Measurements from ENCODE around the gene PDCD6IP. TPM values are rescaled to one million over a fixed set of nuclear protein-coding genes. Genes with fewer than 3 reads are reported as not detected.
A peak's percentile ranks its signal among the peaks of the same experiment; 100 is the strongest.

PDCD6IP gene
- total RNA-seq, 1 donor from 2014 or later = 51.7 TPM

- H3K9ac ChIP-seq (ENCODE audit: low read depth in 1 of 3, low read length in 3 of 3) = no peak overlapping the region
- no peak overlapping the region for H3K4me3 ChIP-seq (ENCODE audit: low read length in 3 of 3)
- no peaks in the 10 kb centered on the region for H3K27me3 ChIP-seq (ENCODE audit: control insufficient read depth in 3 of 3, insufficient read depth in 3 of 3, low read length in 3 of 3)
- no peak overlapping the region for H3K27ac ChIP-seq (ENCODE audit: low read depth, low read length)
- H3K4me1 ChIP-seq (ENCODE audit: control insufficient read depth in 3 of 3, insufficient read depth in 3 of 3, low read length in 3 of 3) = no peaks in the 10 kb centered on the region
- H3K36me3 ChIP-seq (ENCODE audit: control insufficient read depth in 3 of 3, insufficient read depth in 3 of 3, low read length in 3 of 3) = peaks cover 11 to 20% (median 16%) of the 10 kb centered on the region in 3 donors
- H3K9me3 ChIP-seq (ENCODE audit: control insufficient read depth in 3 of 3, low read length in 3 of 3) = no peaks in the 10 kb centered on the region
Measured at GRCh38 chr3:33868309-33868708, 69.9 kb downstream of the PDCD6IP start.

DNA sequence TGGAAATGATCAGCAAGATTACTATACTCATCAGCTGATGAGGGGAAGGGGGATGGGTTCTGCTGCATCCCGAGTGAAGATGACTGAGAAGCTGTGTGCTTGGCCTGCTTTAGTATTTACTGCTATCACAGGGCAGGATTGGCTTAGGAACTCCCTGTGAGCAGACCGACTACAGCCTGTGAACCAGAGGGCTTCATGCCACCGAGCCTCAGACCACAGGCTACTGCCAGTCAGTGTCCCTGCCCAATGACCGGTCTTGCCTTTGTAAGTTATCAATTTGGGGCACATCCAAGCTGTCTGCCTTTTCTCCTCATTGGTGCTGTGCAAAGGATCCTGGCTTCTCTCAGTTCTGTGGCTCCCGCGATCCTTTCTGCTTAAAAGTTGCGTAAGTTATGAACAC, 71.5 kb downstream of the PDCD6IP start:
- Histone ChIP-seq H3K36me3 (ENCODE audit: control insufficient read depth in 3 of 3, insufficient read depth in 3 of 3, low read length in 3 of 3) (peaks cover 11 to 12% (median 11%) of the 10 kb centered on the region in 3 donors), H3K27me3 (ENCODE audit: control insufficient read depth in 3 of 3, insufficient read depth in 3 of 3, low read length in 3 of 3) (no peaks in the 10 kb centered on the region), H3K27ac (ENCODE audit: low read depth, low read length) (no peak overlapping the region), H3K4me3 (ENCODE audit: low read length in 3 of 3) (no peak overlapping the region), H3K4me1 (ENCODE audit: control insufficient read depth in 3 of 3, insufficient read depth in 3 of 3, low read length in 3 of 3) (no peaks in the 10 kb centered on the region), H3K9me3 (ENCODE audit: control insufficient read depth in 3 of 3, low read length in 3 of 3) (no peaks in the 10 kb centered on the region), H3K9ac (ENCODE audit: low read depth in 1 of 3, low read length in 3 of 3) (no peak overlapping the region)

- H3K9ac ChIP-seq (ENCODE audit: low read depth in 1 of 3, low read length in 3 of 3) = no peak overlapping the region
- no peak overlapping the region for H3K27ac ChIP-seq (ENCODE audit: low read depth, low read length)
- H3K27me3 ChIP-seq (ENCODE audit: control insufficient read depth in 3 of 3, insufficient read depth in 3 of 3, low read length in 3 of 3) = no peaks in the 10 kb centered on the region
- peaks cover 2 to 6% (median 4%) of the 10 kb centered on the region in 3 donors for H3K4me1 ChIP-seq (ENCODE audit: control insufficient read depth in 3 of 3, insufficient read depth in 3 of 3, low read length in 3 of 3)
- no peak overlapping the region for H3K4me3 ChIP-seq (ENCODE audit: low read length in 3 of 3)
- H3K36me3 ChIP-seq (ENCODE audit: control insufficient read depth in 3 of 3, insufficient read depth in 3 of 3, low read length in 3 of 3) = peaks cover 0 to 4% (median 3%) of the 10 kb centered on the region in 3 donors
- H3K9me3 ChIP-seq (ENCODE audit: control insufficient read depth in 3 of 3, low read length in 3 of 3) = no peaks in the 10 kb centered on the region
Measured at GRCh38 chr3:33874815-33875214, 76.4 kb downstream of the PDCD6IP start.

GRCh38 chr3:33875680-33876079, 77.2 kb downstream of the PDCD6IP start:
- no peak overlapping the region for H3K4me3 ChIP-seq (ENCODE audit: low read length in 3 of 3)
- no peak overlapping the region for H3K27ac ChIP-seq (ENCODE audit: low read depth, low read length)
- no peaks in the 10 kb centered on the region for H3K27me3 ChIP-seq (ENCODE audit: control insufficient read depth in 3 of 3, insufficient read depth in 3 of 3, low read length in 3 of 3)
- H3K9ac ChIP-seq (ENCODE audit: low read depth in 1 of 3, low read length in 3 of 3) = no peak overlapping the region
- H3K36me3 ChIP-seq (ENCODE audit: control insufficient read depth in 3 of 3, insufficient read depth in 3 of 3, low read length in 3 of 3) = no peaks in the 10 kb centered on the region
- H3K9me3 ChIP-seq (ENCODE audit: control insufficient read depth in 3 of 3, low read length in 3 of 3) = no peaks in the 10 kb centered on the region
- H3K4me1 ChIP-seq (ENCODE audit: control insufficient read depth in 3 of 3, insufficient read depth in 3 of 3, low read length in 3 of 3) = peaks cover 2 to 12% (median 4%) of the 10 kb centered on the region in 3 donors

DNA sequence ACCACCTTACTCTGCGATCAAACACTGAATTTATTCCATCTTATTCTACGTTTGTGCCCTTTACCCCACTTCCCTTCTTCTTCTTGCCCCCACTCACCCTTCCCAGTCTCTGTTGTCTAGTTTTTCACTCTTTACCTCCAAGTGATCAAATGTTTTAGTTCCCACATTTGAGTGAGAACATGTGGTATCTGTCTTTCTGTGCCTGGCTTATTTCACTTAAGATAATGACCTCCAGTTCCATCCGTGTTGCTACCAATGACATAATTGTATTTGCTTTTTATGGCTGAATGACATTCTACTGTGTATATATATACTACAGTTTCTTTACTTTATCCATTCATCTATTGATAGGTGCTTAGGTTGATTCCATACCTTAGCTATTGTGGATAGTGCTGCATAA, 78.8 kb downstream of the PDCD6IP start:
- Histone ChIP-seq H3K4me1 (ENCODE audit: control insufficient read depth in 3 of 3, insufficient read depth in 3 of 3, low read length in 3 of 3) (peaks cover 2 to 12% (median 4%) of the 10 kb centered on the region in 3 donors), H3K9ac (ENCODE audit: low read depth in 1 of 3, low read length in 3 of 3) (no peak overlapping the region), H3K4me3 (ENCODE audit: low read length in 3 of 3) (no peak overlapping the region), H3K9me3 (ENCODE audit: control insufficient read depth in 3 of 3, low read length in 3 of 3) (no peaks in the 10 kb centered on the region), H3K36me3 (ENCODE audit: control insufficient read depth in 3 of 3, insufficient read depth in 3 of 3, low read length in 3 of 3) (no peaks in the 10 kb centered on the region), H3K27ac (ENCODE audit: low read depth, low read length) (no peak overlapping the region), H3K27me3 (ENCODE audit: control insufficient read depth in 3 of 3, insufficient read depth in 3 of 3, low read length in 3 of 3) (no peaks in the 10 kb centered on the region)

DNA sequence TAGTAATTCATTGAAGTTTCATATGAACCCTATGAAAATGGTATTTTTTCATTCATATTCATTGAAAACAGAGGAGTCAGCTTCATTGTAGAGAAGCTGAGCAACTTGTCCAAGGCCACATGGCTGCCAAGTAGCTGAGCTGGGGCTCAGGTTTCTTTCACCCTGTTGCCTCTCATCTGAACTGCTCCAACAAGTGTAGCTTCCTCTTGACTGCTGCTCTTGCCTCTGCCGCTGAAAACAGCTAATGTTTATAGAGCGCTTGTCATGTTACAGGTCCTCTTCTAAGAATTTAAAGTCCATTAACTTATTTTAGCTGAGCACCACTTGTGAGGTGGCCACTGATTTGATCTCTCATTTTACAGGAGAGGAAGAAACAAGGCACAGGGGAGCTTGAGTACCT, 81.1 kb downstream of the PDCD6IP start:
- Histone ChIP-seq H3K9ac (ENCODE audit: low read depth in 1 of 3, low read length in 3 of 3) (no peak overlapping the region), H3K27ac (ENCODE audit: low read depth, low read length) (no peak overlapping the region), H3K9me3 (ENCODE audit: control insufficient read depth in 3 of 3, low read length in 3 of 3) (no peaks in the 10 kb centered on the region), H3K36me3 (ENCODE audit: control insufficient read depth in 3 of 3, insufficient read depth in 3 of 3, low read length in 3 of 3) (no peaks in the 10 kb centered on the region), H3K4me3 (ENCODE audit: low read length in 3 of 3) (no peak overlapping the region), H3K27me3 (ENCODE audit: control insufficient read depth in 3 of 3, insufficient read depth in 3 of 3, low read length in 3 of 3) (no peaks in the 10 kb centered on the region), H3K4me1 (ENCODE audit: control insufficient read depth in 3 of 3, insufficient read depth in 3 of 3, low read length in 3 of 3) (peaks cover 9 to 23% (median 15%) of the 10 kb centered on the region in 3 donors)

DNA sequence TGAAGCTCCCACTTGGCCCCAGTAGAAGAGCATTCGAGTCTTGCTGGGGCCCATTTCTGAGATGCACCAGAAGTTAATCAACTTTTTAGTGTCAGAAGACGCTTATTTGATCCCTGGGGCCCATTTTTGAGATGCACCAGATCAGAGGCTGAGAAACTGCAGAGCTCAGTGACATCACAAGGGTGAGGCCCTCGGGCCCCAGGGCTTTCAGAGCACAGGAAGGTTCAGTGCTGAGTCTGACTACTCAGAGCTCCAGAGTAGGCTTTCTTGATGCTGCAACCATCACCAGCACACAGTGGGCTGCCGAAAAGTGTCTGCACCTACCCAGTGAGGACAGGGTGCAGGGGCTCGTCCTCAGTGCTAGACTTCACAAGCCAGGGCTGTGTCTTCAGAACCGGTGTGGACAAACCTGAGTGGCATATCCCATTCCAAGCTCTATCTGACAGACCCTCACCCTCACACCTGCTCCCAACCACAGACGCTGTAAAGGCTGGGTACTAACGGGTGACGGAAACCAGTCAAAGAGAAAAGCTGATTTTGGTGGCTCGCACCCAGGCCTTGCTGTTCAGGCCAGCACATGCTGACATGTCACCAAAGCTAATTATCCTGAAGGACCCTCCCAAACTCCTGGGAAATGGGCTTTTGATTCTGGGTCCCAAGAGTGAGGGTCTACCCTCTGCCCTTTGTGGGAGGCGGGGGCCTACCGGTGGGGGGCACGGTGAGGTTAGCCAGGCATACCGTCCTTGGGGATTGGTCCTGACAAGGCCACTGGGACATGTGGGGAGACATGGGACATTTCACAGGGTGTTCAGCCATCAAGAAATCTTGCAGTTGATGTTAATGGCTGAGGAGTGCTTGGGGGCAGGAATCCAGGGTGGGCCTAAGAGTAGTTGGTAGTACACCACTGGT, 83.0 kb downstream of the PDCD6IP start:
- Histone ChIP-seq H3K9ac (ENCODE audit: low read depth in 1 of 3, low read length in 3 of 3) (no peak overlapping the region), H3K36me3 (ENCODE audit: control insufficient read depth in 3 of 3, insufficient read depth in 3 of 3, low read length in 3 of 3) (no peaks in the 10 kb centered on the region), H3K27me3 (ENCODE audit: control insufficient read depth in 3 of 3, insufficient read depth in 3 of 3, low read length in 3 of 3) (no peaks in the 10 kb centered on the region), H3K9me3 (ENCODE audit: control insufficient read depth in 3 of 3, low read length in 3 of 3) (no peaks in the 10 kb centered on the region), H3K4me3 (ENCODE audit: low read length in 3 of 3) (no peak overlapping the region), H3K27ac (ENCODE audit: low read depth, low read length) (no peak overlapping the region), H3K4me1 (ENCODE audit: control insufficient read depth in 3 of 3, insufficient read depth in 3 of 3, low read length in 3 of 3) (peaks cover 9 to 27% (median 15%) of the 10 kb centered on the region in 3 donors)

GRCh38 chr3:33882296-33882695, 83.9 kb downstream of the PDCD6IP start:
- Histone ChIP-seq H3K27ac (ENCODE audit: low read depth, low read length) (no peak overlapping the region), H3K4me3 (ENCODE audit: low read length in 3 of 3) (no peak overlapping the region), H3K4me1 (ENCODE audit: control insufficient read depth in 3 of 3, insufficient read depth in 3 of 3, low read length in 3 of 3) (peaks cover 9 to 27% (median 15%) of the 10 kb centered on the region in 3 donors), H3K9ac (ENCODE audit: low read depth in 1 of 3, low read length in 3 of 3) (no peak overlapping the region), H3K9me3 (ENCODE audit: control insufficient read depth in 3 of 3, low read length in 3 of 3) (no peaks in the 10 kb centered on the region), H3K27me3 (ENCODE audit: control insufficient read depth in 3 of 3, insufficient read depth in 3 of 3, low read length in 3 of 3) (no peaks in the 10 kb centered on the region), H3K36me3 (ENCODE audit: control insufficient read depth in 3 of 3, insufficient read depth in 3 of 3, low read length in 3 of 3) (no peaks in the 10 kb centered on the region)

DNA sequence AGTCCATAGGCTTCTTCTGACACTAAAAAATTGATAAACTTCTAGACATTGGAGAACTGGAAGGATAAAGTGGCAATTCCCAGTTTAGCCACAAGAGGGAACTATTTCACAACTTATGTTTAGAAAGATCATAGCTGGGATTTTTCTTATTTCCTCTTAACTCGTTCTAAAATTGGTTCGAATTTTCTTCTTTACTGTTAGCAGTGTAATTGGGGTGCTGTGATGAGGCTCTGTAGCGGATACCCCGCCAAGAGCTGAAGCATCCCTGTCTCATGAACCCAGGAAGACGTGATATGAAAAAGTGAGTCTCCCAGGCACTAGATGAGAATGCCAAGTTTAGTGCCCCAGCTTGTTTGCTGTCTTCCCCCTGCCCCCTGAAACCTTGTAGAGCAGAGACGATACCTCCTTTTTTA, 85.1 kb downstream of the PDCD6IP start:
- peak overlapping the region; percentile 62 to 69 (median 63) for H3K9ac ChIP-seq (ENCODE audit: low read depth in 1 of 3, low read length in 3 of 3)
- peaks cover 9 to 27% (median 15%) of the 10 kb centered on the region in 3 donors for H3K4me1 ChIP-seq (ENCODE audit: control insufficient read depth in 3 of 3, insufficient read depth in 3 of 3, low read length in 3 of 3)
- peak overlapping the region; percentile 49 to 66 (median 62) for H3K4me3 ChIP-seq (ENCODE audit: low read length in 3 of 3)
- H3K9me3 ChIP-seq (ENCODE audit: control insufficient read depth in 3 of 3, low read length in 3 of 3) = no peaks in the 10 kb centered on the region
- H3K27me3 ChIP-seq (ENCODE audit: control insufficient read depth in 3 of 3, insufficient read depth in 3 of 3, low read length in 3 of 3) = no peaks in the 10 kb centered on the region
- H3K36me3 ChIP-seq (ENCODE audit: control insufficient read depth in 3 of 3, insufficient read depth in 3 of 3, low read length in 3 of 3) = no peaks in the 10 kb centered on the region
- peak overlapping the region; percentile 54 for H3K27ac ChIP-seq (ENCODE audit: low read depth, low read length)

DNA sequence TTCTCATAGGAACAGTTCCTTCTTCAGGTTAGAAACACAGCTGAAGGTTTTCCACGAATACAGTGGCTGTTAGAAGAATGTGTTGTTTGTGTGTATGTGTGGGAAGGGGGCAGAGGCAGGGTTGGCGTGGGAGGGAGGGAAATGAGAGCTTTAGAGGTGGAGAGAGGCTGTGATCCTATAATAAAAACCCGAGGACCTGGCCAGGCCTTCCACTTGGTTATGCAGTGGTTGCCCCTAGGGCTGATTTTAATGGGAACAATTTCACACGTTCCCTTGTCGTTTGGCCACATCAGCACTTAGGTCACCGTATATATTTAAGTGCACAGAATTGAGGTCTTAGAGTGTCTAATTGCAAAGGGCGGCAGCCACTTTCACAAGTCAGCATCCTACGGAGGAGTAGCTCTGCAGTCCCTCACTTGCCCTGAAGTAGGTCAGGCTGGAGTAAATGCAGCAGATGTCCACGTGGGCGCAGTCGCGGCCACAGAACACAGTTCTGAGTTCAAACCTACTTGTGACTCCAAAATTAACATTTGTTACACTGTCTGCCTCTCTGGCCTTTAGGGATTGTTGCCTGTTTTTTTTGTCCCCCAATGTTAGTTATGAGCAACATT, 85.6 kb downstream of the PDCD6IP start:
- Histone ChIP-seq H3K27ac (ENCODE audit: low read depth, low read length) (peak overlapping the region; percentile 54), H3K27me3 (ENCODE audit: control insufficient read depth in 3 of 3, insufficient read depth in 3 of 3, low read length in 3 of 3) (no peaks in the 10 kb centered on the region), H3K9ac (ENCODE audit: low read depth in 1 of 3, low read length in 3 of 3) (peak overlapping the region; percentile 62 to 69 (median 63)), H3K36me3 (ENCODE audit: control insufficient read depth in 3 of 3, insufficient read depth in 3 of 3, low read length in 3 of 3) (no peaks in the 10 kb centered on the region), H3K4me3 (ENCODE audit: low read length in 3 of 3) (peak overlapping the region; percentile 49 to 66 (median 62)), H3K4me1 (ENCODE audit: control insufficient read depth in 3 of 3, insufficient read depth in 3 of 3, low read length in 3 of 3) (peaks cover 9 to 27% (median 15%) of the 10 kb centered on the region in 3 donors), H3K9me3 (ENCODE audit: control insufficient read depth in 3 of 3, low read length in 3 of 3) (no peaks in the 10 kb centered on the region)

All from skeletal muscle tissue (tissue), 4 donors.